Activated CD4-positive, alpha-beta T cell treated with anti-CD3 and anti-CD28 coated beads for 36 hours (primary cell): ENCODE data around the gene RPS6KB1. TPM values are rescaled to one million over a fixed set of nuclear protein-coding genes. Genes with fewer than 3 reads are reported as not detected.
"Not testable (repeated sequence)": the region's sequence is repeated elsewhere in the genome, so short reads cannot be mapped to it uniquely, and the experiment has no call there.

Experiments
- ATAC-seq: fragments of 200-7000 bp; cut with Tn5 transposase; one replicate; pipeline ENCODE4 v1.10.0; 2021; ENCODE audit warnings: mild to moderate bottlenecking, moderate library complexity
- CTCF ChIA-PET: fragments of 350-600 bp; sonication (Branson Sonifier 250); formaldehyde crosslinking; loops from one replicate; lab custom pipeline; 2021; ENCODE audit warnings: antibody characterized with exemption; lab: Charles Lee
- POLR2A ChIA-PET: fragments of 350-600 bp; sonication (Branson Sonifier 250); formaldehyde crosslinking; loops from one replicate; lab custom pipeline; 2021; ENCODE audit warnings: antibody characterized with exemption, inconsistent platforms; lab: Charles Lee
- DNase-seq: peaks from one replicate; pipeline ENCODE4 v3.0.0-alpha.2; 2020
- H3K27ac Mint-ChIP-seq: one replicate; pipeline ENCODE4 v1.8.0; 2021; ENCODE audit warnings: mixed read lengths
- H3K27me3 Mint-ChIP-seq: one replicate; pipeline ENCODE4 v1.8.0; 2021; ENCODE audit warnings: mixed read lengths
- H3K36me3 Mint-ChIP-seq: one replicate; pipeline ENCODE4 v1.8.0; 2021; ENCODE audit warnings: low read depth, mixed read lengths
- H3K4me1 Mint-ChIP-seq: one replicate; pipeline ENCODE4 v1.8.0; 2021; ENCODE audit warnings: mixed read lengths
- H3K4me3 Mint-ChIP-seq: one replicate; pipeline ENCODE4 v1.8.0; 2021; ENCODE audit warnings: mild to moderate bottlenecking, moderate library complexity, mixed read lengths
- H3K9me3 Mint-ChIP-seq: one replicate; pipeline ENCODE4 v1.8.0; 2021; ENCODE audit warnings: low read depth, mixed read lengths
- intact Hi-C, 2 experiments: fragments of 100-400 bp; cut with DNase I in 1 of 2; cut with micrococcal nuclease in 1 of 2; formaldehyde crosslinking; loops; one replicate each; pipeline versions ENCODE4 v1.14.2 to v1.15.1; 2022 to 2024; cut with DNase I, micrococcal nuclease
- total RNA-seq, 2 experiments: library from RNA; stranded (reverse); gene quantifications; one replicate each; pipeline ENCODE4 v1.2.3, GENCODE V29; 2021

The RPS6KB1 gene
- total RNA-seq, 2 experiments from 2014 or later, result 52.6 to 54.5 TPM

- H3K27me3 Mint-ChIP-seq, result no peaks in the 10 kb centered on the region
- intact Hi-C loops, result loop anchor here (1.0 to 5.0 kb wide), 14 partner anchors 46 to 784 kb away; partner anchors contain the start of genes CLTC (in 2 of the 2), PTRH2 (in 2 of the 2), VMP1 (in 2 of the 2) and BCAS3 (in 1 of the 2)
- H3K27ac Mint-ChIP-seq, result peak overlapping the region; percentile 97
- H3K4me1 Mint-ChIP-seq, result peaks cover 42% of the 10 kb centered on the region
- H3K36me3 Mint-ChIP-seq, result peaks cover 27% of the 10 kb centered on the region
- peak; percentile 3 for ATAC-seq
- H3K4me3 Mint-ChIP-seq, result peak overlapping the region; percentile 99
- CTCF ChIA-PET, result interaction anchor here (1.0 to 1.8 kb wide), 6 partner anchors 12 to 276 kb away, joined by 3 to 6 read pairs (median 4); no protein-coding TSS in a partner anchor
- no peaks in the 10 kb centered on the region for H3K9me3 Mint-ChIP-seq
- DNase-seq, result no peak
- POLR2A ChIA-PET, result interaction anchor here (0.5 to 1.5 kb wide), 5 partner anchors 30 to 518 kb away, joined by 3 to 6 read pairs (median 4); partner anchors contain the start of gene RNFT1
Measured at GRCh38 chr17:59893676-59894100, 767 bp downstream of the RPS6KB1 start.

DNA sequence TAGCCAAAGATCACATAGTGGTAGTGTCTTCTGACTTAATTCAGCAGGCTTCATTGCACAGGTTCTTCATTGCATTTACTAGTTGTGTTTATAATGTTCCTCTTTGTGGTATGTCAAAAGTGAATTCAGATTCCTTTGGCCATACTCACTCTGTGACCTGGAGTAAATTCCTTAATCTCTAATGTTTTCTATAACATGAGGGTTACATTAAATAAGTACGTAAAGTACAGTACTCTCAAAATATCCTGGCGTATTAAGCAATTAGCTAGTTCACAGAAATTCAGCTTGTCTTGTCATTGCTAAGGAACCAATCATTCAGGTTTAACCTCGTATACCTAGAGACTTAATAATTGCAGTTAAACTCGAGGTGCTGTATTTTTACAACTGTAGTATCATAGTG lies 4.2 kb downstream of the RPS6KB1 start:
- intact Hi-C loops, result no loop called here
- DNase-seq, result no peak
- peaks cover 38% of the 10 kb centered on the region for H3K4me1 Mint-ChIP-seq
- H3K36me3 Mint-ChIP-seq, result peaks cover 22% of the 10 kb centered on the region
- CTCF ChIA-PET, result no interaction called here
- H3K27ac Mint-ChIP-seq, result no peak overlapping the region
- H3K9me3 Mint-ChIP-seq, result no peaks in the 10 kb centered on the region
- no peaks in the 10 kb centered on the region for H3K27me3 Mint-ChIP-seq
- ATAC-seq, result no peak
- POLR2A ChIA-PET, result no interaction called here
- H3K4me3 Mint-ChIP-seq, result no peak overlapping the region

GRCh38 chr17:59899099-59899498 lies 6.2 kb downstream of the RPS6KB1 start:
- no peaks in the 10 kb centered on the region for H3K9me3 Mint-ChIP-seq
- POLR2A ChIA-PET, result no interaction called here
- no peak overlapping the region for H3K27ac Mint-ChIP-seq
- H3K27me3 Mint-ChIP-seq, result no peaks in the 10 kb centered on the region
- intact Hi-C loops, result no loop called here
- peaks cover 18% of the 10 kb centered on the region for H3K36me3 Mint-ChIP-seq
- CTCF ChIA-PET, result interaction anchor here (0.7 to 1.8 kb wide), 4 partner anchors 13 to 213 kb away, joined by 3 to 5 read pairs (median 4); no protein-coding TSS in a partner anchor
- peaks cover 49% of the 10 kb centered on the region for H3K4me1 Mint-ChIP-seq
- H3K4me3 Mint-ChIP-seq, result no peak overlapping the region
- ATAC-seq (peak; percentile 78), DNase-seq (no peak)

- DNase-seq, result no peak
- Mint-ChIP-seq H3K27me3 (no peaks in the 10 kb centered on the region), H3K27ac (no peak overlapping the region), H3K4me3 (no peak overlapping the region), H3K9me3 (no peaks in the 10 kb centered on the region), H3K4me1 (peaks cover 39% of the 10 kb centered on the region), H3K36me3 (peaks cover 11% of the 10 kb centered on the region)
- ChIA-PET POLR2A (no interaction called here), CTCF (no interaction called here)
- intact Hi-C loops, result no loop called here
- no peak for ATAC-seq
Measured at GRCh38 chr17:59901604-59902003, 8.7 kb downstream of the RPS6KB1 start.

- peak overlapping the region; percentile 80 for H3K27ac Mint-ChIP-seq
- no peaks in the 10 kb centered on the region for H3K9me3 Mint-ChIP-seq
- intact Hi-C loops, result no loop called here
- H3K4me3 Mint-ChIP-seq, result no peak overlapping the region
- no peak for DNase-seq
- H3K4me1 Mint-ChIP-seq, result peaks cover 30% of the 10 kb centered on the region
- peak; percentile 51 for ATAC-seq
- POLR2A ChIA-PET, result interaction anchor here (0.6 kb wide), 1 partner anchor 141 kb away, joined by 3 read pairs; no protein-coding TSS in a partner anchor
- no peaks in the 10 kb centered on the region for H3K27me3 Mint-ChIP-seq
- CTCF ChIA-PET, result interaction anchor here (1.0 to 1.2 kb wide), 3 partner anchors 11 to 217 kb away, joined by 3 to 4 read pairs (median 3); no protein-coding TSS in a partner anchor
- peaks cover 12% of the 10 kb centered on the region for H3K36me3 Mint-ChIP-seq
Measured at GRCh38 chr17:59903455-59903854, 10.5 kb downstream of the RPS6KB1 start.

- intact Hi-C loops, result no loop called here
- Mint-ChIP-seq H3K27me3 (no peaks in the 10 kb centered on the region), H3K27ac (no peak overlapping the region), H3K4me3 (no peak overlapping the region), H3K36me3 (peaks cover 19% of the 10 kb centered on the region), H3K9me3 (no peaks in the 10 kb centered on the region), H3K4me1 (peaks cover 20% of the 10 kb centered on the region)
- ChIA-PET CTCF (interaction anchor here (0.7 kb wide), 1 partner anchor 148 kb away, joined by 4 read pairs; no protein-coding TSS in a partner anchor), POLR2A (interaction anchor here (0.7 kb wide), 1 partner anchor 33 kb away, joined by 4 read pairs; no protein-coding TSS in a partner anchor)
- no peak for ATAC-seq
- no peak for DNase-seq
Measured at GRCh38 chr17:59907467-59907866, 14.5 kb downstream of the RPS6KB1 start.

- H3K36me3 Mint-ChIP-seq, result peaks cover 48% of the 10 kb centered on the region
- POLR2A ChIA-PET, result no interaction called here
Measured at GRCh38 chr17:59914274-59914854, 21.4 kb downstream of the RPS6KB1 start.

GRCh38 chr17:59916446-59916845 lies 23.5 kb downstream of the RPS6KB1 start:
- Mint-ChIP-seq H3K27me3 (no peaks in the 10 kb centered on the region), H3K4me3 (no peak overlapping the region), H3K36me3 (peaks cover 52% of the 10 kb centered on the region), H3K27ac (peak overlapping the region; percentile 34), H3K9me3 (no peaks in the 10 kb centered on the region), H3K4me1 (no peaks in the 10 kb centered on the region)
- ChIA-PET POLR2A (no interaction called here), CTCF (interaction anchor here (2.9 kb wide), 1 partner anchor 122 kb away, joined by 39 read pairs; no protein-coding TSS in a partner anchor)
- intact Hi-C loops, result no loop called here
- DNase-seq (no peak), ATAC-seq (no peak)

More at GRCh38 chr17:59914274-59914854, 21.4 kb downstream of the RPS6KB1 start:
- no peaks in the 10 kb centered on the region for H3K9me3 Mint-ChIP-seq
- no peaks in the 10 kb centered on the region for H3K27me3 Mint-ChIP-seq
- DNase-seq (no peak), ATAC-seq (no peak)
- H3K27ac Mint-ChIP-seq, result no peak overlapping the region
- CTCF ChIA-PET, result interaction anchor here (0.6 to 2.9 kb wide), 23 partner anchors 8 to 473 kb away, joined by 3 to 39 read pairs (median 4); no protein-coding TSS in a partner anchor
- no peaks in the 10 kb centered on the region for H3K4me1 Mint-ChIP-seq
- no peak overlapping the region for H3K4me3 Mint-ChIP-seq
- intact Hi-C loops, result loop anchor here in 1 of 2 experiments (2.0 kb wide), 1 partner anchor 122 kb away; no protein-coding TSS in a partner anchor

DNA sequence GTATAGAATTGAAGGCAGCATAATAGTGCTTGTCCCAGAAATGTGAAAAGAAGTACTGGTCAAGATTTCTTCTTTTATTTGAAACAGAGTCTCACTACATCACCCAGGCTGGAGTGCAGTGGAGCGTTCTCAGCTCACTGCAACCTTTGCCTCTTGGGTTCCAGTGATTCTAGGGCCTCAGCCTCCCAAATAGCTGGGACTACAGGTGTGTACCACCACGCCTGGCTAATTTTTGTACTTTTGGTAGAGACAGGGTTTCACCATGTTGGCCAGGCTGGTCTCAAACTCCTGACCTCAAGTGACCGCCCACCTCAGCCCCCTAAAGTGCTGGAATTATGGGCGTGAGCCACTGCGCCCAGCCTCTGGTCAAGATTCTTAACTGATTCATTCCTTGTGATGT lies 27.7 kb downstream of the RPS6KB1 start:
- H3K27me3 Mint-ChIP-seq, DNase-seq, H3K4me3 Mint-ChIP-seq, H3K27ac Mint-ChIP-seq, H3K9me3 Mint-ChIP-seq, intact Hi-C loops, H3K4me1 Mint-ChIP-seq, POLR2A ChIA-PET, ATAC-seq: not testable (repeated sequence)
- CTCF ChIA-PET, result interaction anchor here (0.6 to 1.6 kb wide), 4 partner anchors 8 to 116 kb away, joined by 3 to 5 read pairs (median 4); no protein-coding TSS in a partner anchor
- peaks cover 45% of the 10 kb centered on the region for H3K36me3 Mint-ChIP-seq

DNA sequence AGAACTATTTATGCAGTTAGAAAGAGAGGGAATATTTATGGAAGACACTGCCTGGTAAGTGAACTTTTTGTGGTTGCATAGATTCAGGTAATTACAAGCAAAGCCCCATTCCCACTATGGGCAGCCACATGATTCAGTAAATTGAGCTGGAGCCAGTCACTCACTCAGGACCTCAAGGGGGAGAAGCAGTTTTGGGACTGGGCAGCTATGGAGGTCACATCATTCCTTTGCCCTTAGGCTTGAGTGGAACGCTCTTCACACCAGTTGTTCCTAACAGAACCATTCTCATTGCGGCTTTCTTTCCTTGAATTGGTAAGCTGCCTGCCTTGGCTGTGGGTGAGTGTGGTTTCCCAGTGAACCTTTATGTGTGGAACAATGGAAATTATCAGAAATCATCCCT lies 37.2 kb downstream of the RPS6KB1 start:
- H3K27me3 Mint-ChIP-seq, intact Hi-C loops: not testable (repeated sequence)
- peaks cover 63% of the 10 kb centered on the region for H3K36me3 Mint-ChIP-seq

GRCh38 chr17:59930768-59931167 lies 37.8 kb downstream of the RPS6KB1 start:
- DNase-seq, H3K27me3 Mint-ChIP-seq, ATAC-seq, H3K27ac Mint-ChIP-seq, POLR2A ChIA-PET, H3K4me3 Mint-ChIP-seq, CTCF ChIA-PET, H3K4me1 Mint-ChIP-seq, intact Hi-C loops, H3K9me3 Mint-ChIP-seq: not testable (repeated sequence)
- H3K36me3 Mint-ChIP-seq, result peaks cover 58% of the 10 kb centered on the region

More for the DNA sequence above, 37.2 kb downstream of the RPS6KB1 start:
- POLR2A ChIA-PET, H3K27ac Mint-ChIP-seq, CTCF ChIA-PET, H3K4me3 Mint-ChIP-seq, ATAC-seq, DNase-seq, H3K9me3 Mint-ChIP-seq, H3K4me1 Mint-ChIP-seq: not testable (repeated sequence)
